VCaP (cell line): Measurements from ENCODE around the gene COL18A1.

ENCODE experiments used
- H3K27ac ChIP-seq: fragments of 450-650 bp; 2 replicates; pipeline ENCODE4 v1.5.1; 2017
- TF ChIP-seq, protein P1 (sequence below): fragments of 450-650 bp; conservative IDR thresholded peaks from 2 replicates; pipeline ENCODE4 v1.5.1; 2017; ENCODE audit warnings: mild to moderate bottlenecking, moderate library complexity

COL18A1 gene

GRCh38 chr21:45504516-45505415, 99.8 kb downstream of the COL18A1 start:
- peak overlapping the region; percentile 8; the same call in 1 of the 2 replicates for H3K27ac ChIP-seq
- TF ChIP-seq, protein P1, sequence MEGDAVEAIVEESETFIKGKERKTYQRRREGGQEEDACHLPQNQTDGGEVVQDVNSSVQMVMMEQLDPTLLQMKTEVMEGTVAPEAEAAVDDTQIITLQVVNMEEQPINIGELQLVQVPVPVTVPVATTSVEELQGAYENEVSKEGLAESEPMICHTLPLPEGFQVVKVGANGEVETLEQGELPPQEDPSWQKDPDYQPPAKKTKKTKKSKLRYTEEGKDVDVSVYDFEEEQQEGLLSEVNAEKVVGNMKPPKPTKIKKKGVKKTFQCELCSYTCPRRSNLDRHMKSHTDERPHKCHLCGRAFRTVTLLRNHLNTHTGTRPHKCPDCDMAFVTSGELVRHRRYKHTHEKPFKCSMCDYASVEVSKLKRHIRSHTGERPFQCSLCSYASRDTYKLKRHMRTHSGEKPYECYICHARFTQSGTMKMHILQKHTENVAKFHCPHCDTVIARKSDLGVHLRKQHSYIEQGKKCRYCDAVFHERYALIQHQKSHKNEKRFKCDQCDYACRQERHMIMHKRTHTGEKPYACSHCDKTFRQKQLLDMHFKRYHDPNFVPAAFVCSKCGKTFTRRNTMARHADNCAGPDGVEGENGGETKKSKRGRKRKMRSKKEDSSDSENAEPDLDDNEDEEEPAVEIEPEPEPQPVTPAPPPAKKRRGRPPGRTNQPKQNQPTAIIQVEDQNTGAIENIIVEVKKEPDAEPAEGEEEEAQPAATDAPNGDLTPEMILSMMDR: no peak

DNA sequence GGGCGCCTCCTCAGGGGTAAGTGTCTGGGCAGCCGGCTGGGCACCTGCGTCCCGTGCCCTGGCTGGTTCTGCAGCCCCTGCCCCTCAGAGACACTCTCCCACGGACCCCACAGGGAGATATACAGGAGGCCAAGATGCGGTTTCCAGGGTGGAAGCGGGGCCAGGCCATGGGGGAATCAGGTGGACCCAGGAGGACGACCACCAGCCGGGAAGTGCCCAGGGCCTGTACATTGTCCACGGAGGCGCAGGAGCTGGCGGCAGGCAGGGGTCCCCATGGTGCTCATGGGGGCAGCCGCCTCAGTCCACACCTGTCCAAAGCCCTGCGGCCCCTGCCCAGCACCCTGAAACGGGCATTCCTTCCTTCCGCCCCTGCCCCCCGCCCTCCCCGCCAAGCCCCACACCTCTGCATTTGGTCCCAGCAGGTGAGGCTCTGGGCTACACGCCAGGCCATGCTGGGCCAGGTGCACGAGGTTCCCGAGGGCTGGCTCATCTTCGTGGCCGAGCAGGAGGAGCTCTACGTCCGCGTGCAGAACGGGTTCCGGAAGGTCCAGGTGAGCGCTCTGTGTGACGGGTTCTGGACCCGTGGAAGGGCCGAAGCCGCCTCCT, 100.6 kb downstream of the COL18A1 start:
- TF ChIP-seq, protein P1: no peak

DNA sequence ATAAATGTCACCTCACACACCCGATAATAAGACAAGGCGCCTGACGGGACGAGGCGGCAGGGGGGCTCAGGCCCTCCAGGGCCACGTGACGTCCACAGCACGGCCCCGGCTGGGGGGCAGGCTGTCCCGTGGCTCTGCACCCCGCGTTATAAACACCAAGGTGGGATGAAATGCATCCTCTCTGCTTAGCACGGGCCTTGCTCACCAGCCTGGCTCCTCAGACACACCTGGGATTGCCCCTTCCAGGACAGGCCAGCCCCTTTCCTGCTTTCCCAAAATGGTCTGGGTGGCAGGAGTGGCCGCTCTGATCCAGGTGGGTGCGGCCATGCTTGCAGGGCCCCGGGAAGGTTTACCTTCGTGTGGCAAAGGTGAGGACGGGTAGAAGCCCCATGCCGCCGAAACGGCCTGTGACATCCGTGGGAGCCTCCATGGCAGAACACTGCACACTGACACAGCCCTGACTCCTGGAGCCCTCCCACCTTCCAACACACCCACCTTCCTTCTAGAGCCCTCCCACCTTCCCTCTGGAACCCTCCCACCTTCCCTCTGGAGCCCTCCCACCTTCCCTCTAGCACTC, 101.4 kb downstream of the COL18A1 start:
- TF ChIP-seq, protein P1: no peak
- H3K27ac ChIP-seq: peak overlapping the region; percentile 8; the same call in 1 of the 2 replicates

More for the DNA sequence above, 100.6 kb downstream of the COL18A1 start:
- peak overlapping the region; percentile 8; the same call in 1 of the 2 replicates for H3K27ac ChIP-seq

- TF ChIP-seq, protein P1: no peak
- H3K27ac ChIP-seq: peak overlapping the region; percentile 8; the same call in 1 of the 2 replicates
These were observed 102.0 kb downstream of the COL18A1 start for GRCh38 chr21:45506836-45507522.

- H3K27ac ChIP-seq: peak overlapping the region; percentile 100; the same call in 1 of the 2 replicates
- TF ChIP-seq, protein P1: no peak
These were observed 102.5 kb downstream of the COL18A1 start for GRCh38 chr21:45507523-45507875.

DNA sequence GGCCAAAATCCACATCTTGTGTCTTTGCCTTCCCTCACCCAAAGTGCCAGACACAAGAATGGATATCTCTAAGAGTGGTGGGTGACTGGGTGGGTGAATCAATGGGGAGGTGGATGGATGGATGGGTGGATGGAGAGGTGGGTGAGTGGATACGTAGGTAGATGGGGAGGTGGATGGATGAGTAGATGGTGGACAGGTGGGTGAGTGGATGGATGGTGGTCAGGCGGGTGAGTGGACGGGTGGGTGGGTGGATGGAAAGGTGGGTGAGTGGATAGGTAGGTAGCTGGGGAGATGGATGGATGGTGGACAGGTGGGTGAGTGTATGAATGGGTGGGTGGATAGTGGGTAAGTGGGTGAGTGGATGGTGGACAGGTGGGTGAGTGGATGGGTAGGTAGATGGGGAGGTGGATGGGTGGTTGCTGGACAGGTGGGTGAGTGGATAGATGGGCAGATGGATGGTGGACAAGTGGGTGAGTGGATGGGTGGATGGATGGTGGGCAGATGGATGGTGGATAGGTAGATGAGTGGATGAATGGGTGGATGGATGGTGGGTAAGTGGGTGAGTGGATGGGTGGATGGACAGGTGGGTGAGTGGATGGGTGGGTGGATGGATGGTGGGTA, 103.0 kb downstream of the COL18A1 start:
- TF ChIP-seq, protein P1: no peak
- H3K27ac ChIP-seq: peak overlapping the region; percentile 100; the same call in 1 of the 2 replicates
